Cortex of kidney (tissue), 1 donor: Measurements from ENCODE around the gene C17orf100.

Experiments used
- DNase-seq: peaks from one replicate; lab custom pipeline; 2025; lab: John Stamatoyannopoulos, UW

Gene C17orf100

GRCh38 chr17:6669479-6670212, 18.1 kb downstream of the C17orf100 start:
- DNase-seq = no peak

- DNase-seq = no peak
These were observed 19.0 kb downstream of the C17orf100 start for GRCh38 chr17:6670571-6670970.

GRCh38 chr17:6670999-6671398, 19.4 kb downstream of the C17orf100 start:
- no peak for DNase-seq

- DNase-seq = no peak
These were observed 19.9 kb downstream of the C17orf100 start for GRCh38 chr17:6671431-6671830.

GRCh38 chr17:6674586-6674985, 23.0 kb downstream of the C17orf100 start:
- DNase-seq = no peak

GRCh38 chr17:6675201-6675825, 23.8 kb downstream of the C17orf100 start:
- no peak for DNase-seq

DNA sequence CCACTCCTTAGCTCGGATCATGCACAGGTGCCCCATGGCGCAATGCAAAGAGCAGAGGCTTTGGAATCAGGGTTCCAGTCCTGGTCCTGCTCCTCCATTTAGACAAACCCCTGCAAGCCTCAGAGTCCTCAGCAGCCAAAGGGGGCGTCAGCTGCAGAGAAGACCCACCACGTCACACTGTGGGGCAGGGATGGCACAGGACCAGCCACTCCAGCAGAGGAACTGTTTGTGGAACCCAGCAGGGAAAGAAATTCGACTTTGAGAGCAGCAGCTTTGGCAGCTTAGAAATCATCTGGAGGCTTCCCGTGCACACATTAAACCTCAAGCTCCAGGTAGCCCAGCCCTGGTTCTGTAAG, 25.2 kb downstream of the C17orf100 start:
- DNase-seq = no peak

DNA sequence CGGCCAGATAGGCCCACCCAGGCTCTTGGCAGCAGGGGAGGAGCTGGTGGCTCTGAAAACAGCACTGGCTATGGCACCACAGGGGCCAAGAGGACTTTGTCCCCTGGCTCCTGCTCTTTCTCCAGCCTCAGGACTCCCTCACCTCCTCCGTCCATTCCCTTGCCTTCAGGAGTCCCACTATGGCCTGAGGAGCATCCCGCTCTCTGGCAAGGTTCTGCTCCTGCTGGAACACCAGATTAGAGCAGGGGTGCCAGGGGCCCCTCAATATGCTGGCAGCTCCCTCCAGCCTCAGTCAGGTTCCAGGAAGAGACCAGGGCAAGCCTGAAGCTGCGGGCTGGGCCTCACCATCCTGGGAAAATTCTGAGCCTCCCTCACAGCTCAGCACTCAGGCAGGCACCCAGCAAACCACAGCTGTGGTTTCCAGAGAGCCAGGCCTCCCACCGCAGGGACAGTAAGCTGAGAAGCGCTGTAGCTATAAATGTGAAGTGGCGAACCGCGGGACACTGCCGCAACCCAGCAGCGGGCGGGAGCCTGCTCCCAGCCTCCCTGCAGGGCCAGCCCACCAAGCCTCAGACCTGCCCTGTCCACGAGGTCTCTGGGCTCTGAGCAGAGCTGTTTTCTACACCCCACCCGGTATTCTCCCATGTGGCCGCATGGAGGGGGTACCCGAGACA, 25.7 kb downstream of the C17orf100 start:
- DNase-seq = no peak

- DNase-seq = no peak
These were observed 26.4 kb downstream of the C17orf100 start for GRCh38 chr17:6677946-6678345.

DNA sequence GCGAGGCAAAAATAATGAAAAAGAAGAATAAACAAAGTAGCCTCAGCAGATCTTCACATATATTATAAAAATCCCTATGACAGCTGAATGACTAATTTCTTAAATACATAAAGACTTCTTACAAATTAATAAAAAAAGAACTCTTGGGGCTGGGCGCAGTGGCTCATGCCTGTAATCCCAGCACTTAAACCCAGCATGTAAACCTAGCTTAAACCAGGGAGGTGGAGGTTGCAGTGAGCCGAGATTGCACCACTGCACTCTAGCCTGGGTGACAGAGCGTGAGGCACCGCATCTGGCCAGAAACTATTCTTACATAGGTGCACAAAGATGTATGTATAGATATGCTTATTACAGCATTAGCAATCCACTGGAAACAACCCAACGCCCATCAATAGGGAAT, 27.7 kb downstream of the C17orf100 start:
- DNase-seq = no peak

GRCh38 chr17:6681176-6681575, 29.6 kb downstream of the C17orf100 start:
- no peak for DNase-seq

DNA sequence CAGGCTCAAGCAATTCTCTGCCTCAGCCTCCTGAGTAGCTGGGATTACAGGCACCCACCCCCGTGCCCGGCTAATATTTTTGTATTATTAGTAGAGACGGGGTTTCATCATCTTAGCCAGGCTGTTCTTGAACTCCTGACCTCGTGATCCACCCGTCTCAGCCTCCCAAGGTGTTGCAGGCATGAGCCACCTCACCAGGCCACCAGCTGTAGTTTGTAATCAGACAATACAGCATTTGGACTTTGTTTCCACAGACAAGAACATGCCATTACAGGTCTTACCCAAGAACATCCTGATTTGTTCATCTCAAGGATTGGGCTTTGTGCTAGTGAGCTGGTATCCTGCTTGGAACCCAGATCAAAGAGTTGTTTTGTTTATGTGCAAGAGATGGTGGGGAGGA, 30.1 kb downstream of the C17orf100 start:
- DNase-seq = no peak

- no peak for DNase-seq
These were observed 30.8 kb downstream of the C17orf100 start for GRCh38 chr17:6682339-6682738.

DNA sequence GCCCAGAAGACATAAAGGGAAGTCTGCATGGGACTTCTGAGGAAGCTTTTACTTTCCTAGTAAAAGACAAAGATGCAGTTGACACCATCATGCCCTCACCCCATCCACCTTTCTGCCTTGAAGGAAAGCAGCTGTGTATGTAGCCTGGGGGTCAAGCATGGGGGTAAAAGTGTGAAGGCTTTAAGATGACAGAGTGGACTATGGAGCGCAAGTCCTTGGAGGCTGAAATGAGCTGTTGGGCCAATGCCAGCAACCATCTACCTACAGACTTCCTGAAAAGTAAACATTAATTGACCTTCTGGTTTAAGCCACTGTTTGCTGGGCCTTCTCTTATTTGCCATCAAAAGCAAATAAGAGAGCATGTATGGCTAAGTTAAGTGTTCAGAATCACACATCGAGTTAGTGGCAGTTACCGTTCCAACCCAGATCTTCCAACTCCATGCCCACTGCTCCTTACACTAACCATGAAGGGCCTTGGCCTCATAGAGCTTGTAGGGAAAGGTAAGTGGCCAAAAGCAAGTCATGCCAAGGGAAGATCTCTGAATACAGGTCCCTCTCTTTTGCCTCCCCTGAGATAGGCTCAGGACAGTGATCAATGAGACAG, 31.6 kb downstream of the C17orf100 start:
- DNase-seq = no peak

- no peak for DNase-seq
These were observed 32.3 kb downstream of the C17orf100 start for GRCh38 chr17:6683730-6684459.

DNA sequence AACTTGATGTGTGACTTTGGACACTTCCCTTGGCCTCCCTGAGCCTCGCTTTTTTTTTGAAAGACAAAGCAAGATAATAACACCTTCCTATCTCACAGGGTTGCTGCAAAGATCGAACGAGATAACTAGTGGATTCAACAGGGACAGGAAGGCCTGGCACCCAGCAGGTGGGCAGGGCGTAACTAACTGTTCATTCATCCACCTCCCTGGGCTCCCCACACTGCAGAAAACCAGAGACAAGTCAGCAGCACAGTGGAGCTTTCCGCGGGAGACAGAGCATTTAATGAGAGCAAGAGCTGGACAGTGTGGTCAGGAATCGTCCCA, 32.9 kb downstream of the C17orf100 start:
- no peak for DNase-seq

GRCh38 chr17:6684881-6685767, 33.6 kb downstream of the C17orf100 start:
- DNase-seq = no peak

- no peak for DNase-seq
These were observed 34.5 kb downstream of the C17orf100 start for GRCh38 chr17:6686026-6686425.

DNA sequence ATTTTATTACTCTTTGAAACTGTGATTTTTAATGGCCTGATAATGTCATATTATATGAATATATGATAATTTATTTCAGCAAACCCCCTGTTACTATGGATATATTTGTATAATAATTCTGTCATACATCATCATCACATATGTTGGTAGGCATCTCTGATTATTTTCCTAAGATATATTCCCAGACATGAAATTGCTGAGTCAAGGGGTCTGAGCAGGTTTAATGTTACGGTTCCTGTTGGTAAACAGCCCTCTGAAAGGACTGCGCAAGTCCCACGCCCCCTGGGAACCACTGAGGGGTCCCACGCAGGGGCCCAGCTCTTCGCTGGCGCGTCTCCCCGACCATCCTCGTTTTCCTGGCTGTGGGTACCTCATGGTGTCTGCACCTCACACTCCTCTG, 37.4 kb downstream of the C17orf100 start:
- no peak for DNase-seq

DNA sequence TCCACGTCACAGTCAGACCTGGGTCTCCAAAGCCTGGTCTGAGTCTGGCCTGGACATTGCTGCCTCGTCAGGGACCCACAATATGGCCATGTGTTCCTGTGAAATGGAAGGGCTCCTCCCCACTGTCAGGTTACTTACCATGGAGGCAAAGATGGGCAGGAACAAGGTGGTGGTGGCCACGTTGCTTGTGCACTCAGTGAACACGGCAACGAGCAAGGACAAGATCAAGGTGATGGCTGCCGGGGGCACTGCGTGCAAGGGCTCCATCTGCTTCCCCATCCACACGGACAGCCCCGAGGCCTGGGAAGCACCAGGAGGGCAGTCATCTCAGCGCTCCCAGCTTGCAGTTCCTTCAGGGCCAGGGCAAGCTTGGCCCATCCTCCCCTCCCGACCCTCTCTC, 39.1 kb downstream of the C17orf100 start:
- no peak for DNase-seq

- DNase-seq = no peak
These were observed 40.0 kb downstream of the C17orf100 start for GRCh38 chr17:6691546-6691945.
